HepG2 (cell line): ENCODE measurements around the gene EIF4G2. TPM values are rescaled to one million over a fixed set of nuclear protein-coding genes. Genes with fewer than 3 reads are reported as not detected.

ENCODE experiments used
- ARID2 ChIP-seq: sonication (generic); formaldehyde crosslinking; IDR thresholded peaks from 2 replicates; pipeline ENCODE4 v1.8.1; 2022; ENCODE audit warnings: mild to moderate bottlenecking, missing genetic modification reagents, borderline replicate concordance
- CENPX ChIP-seq: sonication (generic); formaldehyde crosslinking; IDR thresholded peaks from 2 replicates; pipeline ENCODE4 v1.9.0; 2021; ENCODE audit warnings: mild to moderate bottlenecking, missing genetic modification reagents, moderate library complexity
- HIVEP1 ChIP-seq: sonication (generic); formaldehyde crosslinking; IDR thresholded peaks from 2 replicates; pipeline ENCODE4 v1.4.0; 2020; ENCODE audit warnings: mild to moderate bottlenecking, missing genetic modification reagents
- MTA1 ChIP-seq: sonication (generic); formaldehyde crosslinking; IDR thresholded peaks from 2 replicates; pipeline ENCODE4 v1.4.0; 2020; ENCODE audit warnings: missing genetic modification reagents, mild to moderate bottlenecking, borderline replicate concordance
- NR3C1 ChIP-seq: sonication (generic); formaldehyde crosslinking; IDR thresholded peaks from 2 replicates; pipeline ENCODE4 v1.4.0; 2020; ENCODE audit warnings: missing genetic modification reagents
- PHB2 ChIP-seq: fragments of 450-650 bp; IDR thresholded peaks from 2 replicates; pipeline ENCODE4 v1.6.1; 2018; ENCODE audit not compliant: partially characterized antibody
- RFX1 ChIP-seq: fragments of 450-650 bp; IDR thresholded peaks from 2 replicates; pipeline ENCODE4 v1.6.1; 2017
- SIN3A ChIP-seq: IDR thresholded peaks from 2 replicates; pipeline ENCODE4 v1.6.1; 2011; ENCODE audit warnings: low read depth, mild to moderate bottlenecking, control low read depth, low read length, borderline replicate concordance
- ZNF276 ChIP-seq: sonication (generic); formaldehyde crosslinking; IDR thresholded peaks from 2 replicates; pipeline ENCODE4 v1.4.0; 2020; ENCODE audit warnings: mild to moderate bottlenecking, low read depth, missing genetic modification reagents
- ZNF335 ChIP-seq: sonication (generic); formaldehyde crosslinking; IDR thresholded peaks from 2 replicates; pipeline ENCODE4 v1.4.0; 2020; ENCODE audit warnings: missing genetic modification reagents
- ZNF33B ChIP-seq: sonication (generic); formaldehyde crosslinking; IDR thresholded peaks from 2 replicates; pipeline ENCODE4 v1.5.1; 2020; ENCODE audit warnings: mild to moderate bottlenecking, missing genetic modification reagents
- ZNF775 ChIP-seq: sonication (generic); formaldehyde crosslinking; IDR thresholded peaks from 2 replicates; pipeline ENCODE4 v1.4.0; 2020; ENCODE audit warnings: missing genetic modification reagents, mild to moderate bottlenecking, moderate library complexity, borderline replicate concordance
- ZNF780A ChIP-seq: sonication (generic); formaldehyde crosslinking; IDR thresholded peaks from 2 replicates; pipeline ENCODE4 v1.8.0; 2022; ENCODE audit warnings: mild to moderate bottlenecking, missing genetic modification reagents, moderate library complexity
- ZNF800 ChIP-seq: sonication (generic); formaldehyde crosslinking; IDR thresholded peaks from 2 replicates; pipeline ENCODE4 v1.4.0; 2020; ENCODE audit warnings: missing genetic modification reagents
- ZUFSP ChIP-seq: sonication (generic); formaldehyde crosslinking; IDR thresholded peaks from 2 replicates; pipeline ENCODE4 v1.9.0; 2021; ENCODE audit warnings: missing genetic modification reagents, mild to moderate bottlenecking, borderline replicate concordance
- polyA plus RNA-seq, 8 experiments: library from polyadenylated mRNA; depleted of rRNA in 3 of 8; stranded (reverse) in 7 of 8; unstranded in 1 of 8; fragments of >200 nt; fragmentation: Illumina TruSeq in 4 of 8; extraction: Trizol in 4 of 8; gene quantifications; 2 replicates each; pipeline versions ENCODE4 v1.2.1 to v1.2.3, GENCODE V29; 2011 to 2016; ENCODE audit warnings: low read depth in 4 of 8, missing spikeins in 1 of 8, mixed read lengths in 1 of 8; ENCODE audit not compliant: insufficient read depth in 1 of 8
- total RNA-seq, 5 experiments: library from RNA; depleted of rRNA; stranded (reverse); fragments of >200 nt; fragmentation: Illumina TruSeq; extraction: Trizol; gene quantifications; 2 replicates each; pipeline ENCODE4 v1.2.3, GENCODE V29; 2016; ENCODE audit warnings: low read depth in 1 of 5
- TF ChIP-seq, protein P1 (sequence below): sonication (generic); formaldehyde crosslinking; IDR thresholded peaks from 2 replicates; pipeline ENCODE4 v1.8.1; 2023; ENCODE audit warnings: mild to moderate bottlenecking, moderate library complexity, missing genetic modification reagents
- TF ChIP-seq, protein P2 (sequence below): sonication (generic); formaldehyde crosslinking; IDR thresholded peaks from 2 replicates; pipeline ENCODE4 v1.4.0; 2020; ENCODE audit warnings: missing genetic modification reagents
- TF ChIP-seq, protein P3 (sequence below): IDR thresholded peaks from 2 replicates; pipeline ENCODE4 v1.6.1; 2012; ENCODE audit warnings: inconsistent platforms
- TF ChIP-seq, protein P4 (sequence below): sonication (generic); formaldehyde crosslinking; IDR thresholded peaks from 2 replicates; pipeline ENCODE4 v1.5.0; 2020; ENCODE audit warnings: missing genetic modification reagents

EIF4G2 gene
- total and polyA plus RNA-seq, 2 of the 13 experiments (the other 11 are each of a cell fraction or from before 2014, with no cell fraction given): 362 to 546 TPM

DNA sequence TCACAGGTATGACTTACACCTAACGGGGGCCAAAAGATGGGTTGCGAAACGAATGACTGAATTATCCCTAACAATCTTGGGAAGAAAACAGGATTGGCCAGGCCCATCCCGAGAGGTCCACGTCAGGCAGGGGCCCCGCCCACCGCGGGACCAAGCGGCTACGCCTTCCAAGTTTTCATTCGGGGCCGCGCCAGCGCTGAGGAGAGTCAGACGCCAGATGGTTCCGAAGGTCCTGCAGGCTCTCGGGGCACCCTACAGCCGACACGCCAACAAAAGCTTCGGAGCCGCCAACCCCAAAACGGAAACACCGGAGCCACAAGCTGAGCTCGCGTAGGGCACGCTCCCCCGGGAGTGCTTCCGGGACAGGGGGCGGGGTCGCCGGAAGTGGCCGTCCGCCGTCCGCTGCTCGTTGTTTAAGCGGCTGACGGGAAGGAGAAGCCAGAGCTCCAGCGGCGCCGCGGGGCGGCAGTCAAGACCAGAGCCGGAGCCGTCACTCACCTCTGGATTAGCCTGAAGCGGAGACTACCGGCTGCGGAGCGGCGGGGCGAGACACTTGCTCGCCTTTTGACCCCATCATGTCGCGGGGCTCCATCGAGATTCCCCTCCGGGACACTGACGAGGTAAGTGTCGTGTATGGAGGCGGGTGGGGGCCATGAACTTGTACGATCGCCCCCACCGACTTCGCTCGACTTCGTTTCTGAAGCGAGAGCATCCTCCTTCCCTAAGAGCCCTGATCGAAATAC, 57.7 kb downstream of the EIF4G2 start, which contains the start of gene CTR9 (continued):
- TF ChIP-seq RFX1: no peak
- TF ChIP-seq, protein P1, sequence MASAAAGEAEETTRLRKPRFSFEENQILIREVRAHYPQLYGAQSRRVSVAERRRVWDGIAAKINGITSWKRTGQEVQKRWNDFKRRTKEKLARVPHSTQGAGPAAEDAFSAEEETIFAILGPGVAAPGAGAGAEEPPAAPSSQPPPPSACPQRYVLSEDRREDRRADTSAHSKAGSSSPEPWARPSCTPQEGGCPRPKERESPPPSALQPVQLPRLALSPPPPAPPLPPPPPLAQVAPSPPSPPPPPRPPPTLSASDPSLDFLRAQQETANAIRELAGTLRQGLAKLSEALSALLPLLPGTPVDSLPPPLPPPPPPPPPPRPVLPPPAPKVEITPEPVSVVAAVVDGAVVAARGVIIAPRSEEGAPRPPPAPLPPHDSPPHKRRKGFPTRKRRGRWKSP (CRISPR knock-in tag): peak; percentile 77
- TF ChIP-seq, protein P2, sequence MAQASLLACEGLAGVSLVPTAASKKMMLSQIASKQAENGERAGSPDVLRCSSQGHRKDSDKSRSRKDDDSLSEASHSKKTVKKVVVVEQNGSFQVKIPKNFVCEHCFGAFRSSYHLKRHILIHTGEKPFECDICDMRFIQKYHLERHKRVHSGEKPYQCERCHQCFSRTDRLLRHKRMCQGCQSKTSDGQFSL: no peak
- no peak for TF ChIP-seq PHB2
- TF ChIP-seq ZNF780A (CRISPR knock-in tag): peak; percentile 81; the same call in 1 of the 2 replicates
- no peak for TF ChIP-seq ARID2 (CRISPR knock-in tag)
- no peak for TF ChIP-seq ZNF775 (CRISPR knock-in tag)
- TF ChIP-seq ZNF276 (CRISPR knock-in tag): peak; percentile 25; the same call in 1 of the 2 replicates
- no peak for TF ChIP-seq CENPX (CRISPR knock-in tag)
- TF ChIP-seq MTA1: peak; percentile 77; the same call in 1 of the 2 replicates
- no peak for TF ChIP-seq NR3C1
- TF ChIP-seq, protein P3, sequence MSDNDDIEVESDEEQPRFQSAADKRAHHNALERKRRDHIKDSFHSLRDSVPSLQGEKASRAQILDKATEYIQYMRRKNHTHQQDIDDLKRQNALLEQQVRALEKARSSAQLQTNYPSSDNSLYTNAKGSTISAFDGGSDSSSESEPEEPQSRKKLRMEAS: peak; percentile 95
- TF ChIP-seq SIN3A: peak; percentile 85; the same call in 1 of the 2 replicates
- TF ChIP-seq ZNF800 (CRISPR knock-in tag): peak; percentile 54; the same call in 1 of the 2 replicates
- TF ChIP-seq ZUFSP (CRISPR knock-in tag): no peak
- TF ChIP-seq, protein P4, sequence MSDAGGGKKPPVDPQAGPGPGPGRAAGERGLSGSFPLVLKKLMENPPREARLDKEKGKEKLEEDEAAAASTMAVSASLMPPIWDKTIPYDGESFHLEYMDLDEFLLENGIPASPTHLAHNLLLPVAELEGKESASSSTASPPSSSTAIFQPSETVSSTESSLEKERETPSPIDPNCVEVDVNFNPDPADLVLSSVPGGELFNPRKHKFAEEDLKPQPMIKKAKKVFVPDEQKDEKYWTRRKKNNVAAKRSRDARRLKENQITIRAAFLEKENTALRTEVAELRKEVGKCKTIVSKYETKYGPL (CRISPR knock-in tag): no peak; the same call in 1 of the 2 replicates
- TF ChIP-seq HIVEP1 (CRISPR knock-in tag): peak; percentile 49; the same call in 1 of the 2 replicates
- no peak; the same call in 1 of the 2 replicates for TF ChIP-seq ZNF33B (CRISPR knock-in tag)
- peak; percentile 78; the same call in 1 of the 2 replicates for TF ChIP-seq ZNF335
